Measurements from ENCODE around the gene PTPRQ.

The PTPRQ gene, protein sequence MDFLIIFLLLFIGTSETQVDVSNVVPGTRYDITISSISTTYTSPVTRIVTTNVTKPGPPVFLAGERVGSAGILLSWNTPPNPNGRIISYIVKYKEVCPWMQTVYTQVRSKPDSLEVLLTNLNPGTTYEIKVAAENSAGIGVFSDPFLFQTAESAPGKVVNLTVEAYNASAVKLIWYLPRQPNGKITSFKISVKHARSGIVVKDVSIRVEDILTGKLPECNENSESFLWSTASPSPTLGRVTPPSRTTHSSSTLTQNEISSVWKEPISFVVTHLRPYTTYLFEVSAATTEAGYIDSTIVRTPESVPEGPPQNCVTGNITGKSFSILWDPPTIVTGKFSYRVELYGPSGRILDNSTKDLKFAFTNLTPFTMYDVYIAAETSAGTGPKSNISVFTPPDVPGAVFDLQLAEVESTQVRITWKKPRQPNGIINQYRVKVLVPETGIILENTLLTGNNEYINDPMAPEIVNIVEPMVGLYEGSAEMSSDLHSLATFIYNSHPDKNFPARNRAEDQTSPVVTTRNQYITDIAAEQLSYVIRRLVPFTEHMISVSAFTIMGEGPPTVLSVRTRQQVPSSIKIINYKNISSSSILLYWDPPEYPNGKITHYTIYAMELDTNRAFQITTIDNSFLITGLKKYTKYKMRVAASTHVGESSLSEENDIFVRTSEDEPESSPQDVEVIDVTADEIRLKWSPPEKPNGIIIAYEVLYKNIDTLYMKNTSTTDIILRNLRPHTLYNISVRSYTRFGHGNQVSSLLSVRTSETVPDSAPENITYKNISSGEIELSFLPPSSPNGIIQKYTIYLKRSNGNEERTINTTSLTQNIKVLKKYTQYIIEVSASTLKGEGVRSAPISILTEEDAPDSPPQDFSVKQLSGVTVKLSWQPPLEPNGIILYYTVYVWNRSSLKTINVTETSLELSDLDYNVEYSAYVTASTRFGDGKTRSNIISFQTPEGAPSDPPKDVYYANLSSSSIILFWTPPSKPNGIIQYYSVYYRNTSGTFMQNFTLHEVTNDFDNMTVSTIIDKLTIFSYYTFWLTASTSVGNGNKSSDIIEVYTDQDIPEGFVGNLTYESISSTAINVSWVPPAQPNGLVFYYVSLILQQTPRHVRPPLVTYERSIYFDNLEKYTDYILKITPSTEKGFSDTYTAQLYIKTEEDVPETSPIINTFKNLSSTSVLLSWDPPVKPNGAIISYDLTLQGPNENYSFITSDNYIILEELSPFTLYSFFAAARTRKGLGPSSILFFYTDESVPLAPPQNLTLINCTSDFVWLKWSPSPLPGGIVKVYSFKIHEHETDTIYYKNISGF (N-terminal part only)

DNA sequence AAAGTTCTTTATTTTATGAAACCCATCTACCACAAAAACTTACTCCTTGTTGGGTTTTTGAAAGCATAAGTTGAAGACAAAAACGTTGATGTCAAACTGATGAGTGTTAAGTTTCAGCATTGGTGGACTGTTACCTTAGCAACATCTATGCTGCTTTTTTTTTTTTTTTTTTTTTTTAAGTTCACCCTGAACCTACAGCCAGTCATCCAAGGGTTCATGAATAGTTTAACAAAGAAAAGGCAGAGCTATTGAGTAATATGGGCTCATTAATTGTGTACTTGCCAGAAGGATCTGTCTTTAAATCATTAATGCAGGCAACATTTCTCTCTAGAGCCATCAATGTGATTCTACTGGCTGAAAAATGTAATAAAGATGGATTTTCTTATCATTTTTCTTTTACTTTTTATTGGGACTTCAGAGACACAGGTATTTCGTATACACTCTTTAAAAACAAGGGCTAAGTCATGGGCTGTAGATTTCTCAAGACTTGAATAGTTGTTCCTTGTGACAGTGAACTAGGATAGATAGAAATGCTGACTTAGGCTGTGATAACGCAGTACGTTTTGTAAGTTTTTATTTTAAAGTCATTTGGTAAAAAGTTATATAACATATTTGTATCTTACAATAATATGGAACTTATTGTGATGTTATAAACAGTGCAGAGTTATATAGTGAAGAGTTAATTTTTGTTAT is at the start of gene PTPRQ:
Gene PTPRQ, plus strand, starts transcription at position 262 of the 693 bp plus-strand sequence. Its CDS starts 111 bp downstream, at position 373.
- FAIRE-seq (no peak), DNase-seq (ENCODE audit: extremely low spot score, insufficient read length, low read depth) (no peak)

GRCh38 chr12:80400571-80400991 is 43.5 kb upstream of the PTPRQ start:
- FAIRE-seq (no peak), DNase-seq (ENCODE audit: extremely low spot score, insufficient read length, low read depth) (no peak)

- FAIRE-seq (no peak), DNase-seq (ENCODE audit: extremely low spot score, insufficient read length, low read depth) (no peak)
Observed at GRCh38 chr12:80401191-80401590, 42.8 kb upstream of the PTPRQ start.

GRCh38 chr12:80404629-80405028 is 39.4 kb upstream of the PTPRQ start:
- FAIRE-seq: no peak

DNA sequence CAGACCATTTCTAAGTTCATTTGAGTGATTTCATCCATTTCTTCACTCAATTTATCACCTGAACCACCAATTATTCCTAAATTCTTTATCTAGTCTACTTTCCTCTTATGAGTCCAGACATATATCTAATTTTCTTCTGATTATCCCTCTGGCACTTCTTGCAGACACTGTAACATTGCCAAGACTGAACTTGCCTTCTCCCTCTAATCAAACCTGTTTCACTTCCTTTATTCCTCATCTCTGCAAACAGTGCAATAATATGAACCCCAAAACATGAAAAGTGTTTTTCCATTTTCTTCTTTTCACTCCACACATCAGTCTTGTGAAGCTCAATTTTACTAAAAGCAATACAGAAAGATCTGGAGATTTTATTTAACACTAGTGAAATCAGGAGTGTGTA is 37.8 kb upstream of the PTPRQ start:
- DNase-seq (ENCODE audit: extremely low spot score, insufficient read length, low read depth) (no peak), FAIRE-seq (no peak)

More at GRCh38 chr12:80404629-80405028, 39.4 kb upstream of the PTPRQ start:
- no peak for DNase-seq (ENCODE audit: extremely low spot score, insufficient read length, low read depth)

DNA sequence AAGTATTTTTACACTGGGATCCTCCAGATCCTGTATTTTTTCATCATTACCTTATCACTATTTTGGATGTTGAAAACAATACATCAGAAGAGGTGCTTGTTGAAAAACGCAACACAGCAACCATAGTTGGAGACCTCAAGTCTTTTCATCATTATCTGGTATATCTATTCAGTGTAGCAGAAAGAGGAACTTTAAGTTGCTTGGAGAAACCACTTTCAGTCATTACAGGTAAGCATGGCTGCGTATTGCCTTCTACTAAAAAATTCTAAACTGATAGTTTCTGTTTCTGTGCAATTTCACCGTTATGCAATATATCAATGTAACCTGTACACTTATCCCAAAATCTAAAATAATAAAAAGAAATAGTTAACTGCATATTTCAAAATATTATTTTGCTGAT is 32.2 kb upstream of the PTPRQ start:
- DNase-seq (ENCODE audit: extremely low spot score, insufficient read length, low read depth) (no peak), FAIRE-seq (no peak)

DNA sequence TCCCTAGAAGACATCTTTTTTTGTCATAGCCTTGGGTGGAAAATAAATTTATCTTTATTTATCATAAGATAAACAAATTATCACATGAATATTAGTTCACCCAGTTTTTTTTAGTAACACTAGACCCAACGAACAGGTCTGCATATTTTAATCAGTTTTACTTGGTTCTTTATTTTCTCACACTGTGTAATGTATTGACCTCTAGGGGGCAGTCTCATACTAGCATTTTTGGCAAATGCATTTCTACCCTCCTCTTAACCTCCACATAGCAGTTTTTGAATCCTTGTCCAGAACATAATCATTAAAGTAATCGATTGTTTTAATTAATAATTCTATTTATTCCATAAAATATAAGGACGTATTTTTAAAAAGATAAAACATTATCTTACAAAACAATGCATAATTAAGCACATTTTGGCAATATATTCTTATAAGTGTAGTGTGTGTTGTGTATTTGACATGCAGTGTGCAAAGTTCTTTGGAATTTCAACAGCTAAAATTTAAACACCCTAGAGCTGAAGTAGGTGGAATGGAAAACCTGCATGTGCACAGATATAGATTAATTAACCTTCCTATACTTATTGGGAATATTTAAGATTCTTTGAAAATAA is 31.6 kb upstream of the PTPRQ start:
- no peak for DNase-seq (ENCODE audit: extremely low spot score, insufficient read length, low read depth)
- peak; percentile 65 for FAIRE-seq

DNA sequence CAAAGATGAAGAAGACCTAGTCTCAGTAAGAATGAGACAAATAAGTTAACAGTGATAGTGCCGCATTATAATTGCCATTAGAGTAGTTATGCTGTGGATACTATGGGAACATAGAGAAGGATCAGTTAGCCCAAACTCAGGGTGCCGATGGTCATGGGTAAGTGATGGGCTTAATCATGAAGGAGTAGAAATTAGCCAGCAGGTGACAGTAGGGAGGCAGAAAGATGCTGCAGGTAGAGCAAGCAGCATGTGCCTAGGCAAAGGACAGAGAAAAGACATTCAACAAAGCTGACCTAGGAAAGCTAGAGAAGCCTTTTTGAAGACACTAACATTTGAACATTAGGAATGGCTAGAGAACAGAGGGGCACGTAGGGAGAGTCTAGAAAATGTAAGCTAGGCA is 30.6 kb upstream of the PTPRQ start:
- no peak for FAIRE-seq
- DNase-seq (ENCODE audit: extremely low spot score, insufficient read length, low read depth): no peak

- FAIRE-seq: no peak
- no peak for DNase-seq (ENCODE audit: extremely low spot score, insufficient read length, low read depth)
Observed at GRCh38 chr12:80415466-80415865, 28.6 kb upstream of the PTPRQ start.

- DNase-seq (ENCODE audit: extremely low spot score, insufficient read length, low read depth) (no peak), FAIRE-seq (no peak)
Observed at GRCh38 chr12:80419644-80420043, 24.4 kb upstream of the PTPRQ start.

- FAIRE-seq (no peak), DNase-seq (ENCODE audit: extremely low spot score, insufficient read length, low read depth) (no peak)
Observed at GRCh38 chr12:80420075-80420474, 24.0 kb upstream of the PTPRQ start.

- DNase-seq (ENCODE audit: extremely low spot score, insufficient read length, low read depth) (no peak), FAIRE-seq (no peak)
Observed at GRCh38 chr12:80422550-80422949, 21.5 kb upstream of the PTPRQ start.

GRCh38 chr12:80432061-80432460 is 12.0 kb upstream of the PTPRQ start:
- no peak for FAIRE-seq
- DNase-seq (ENCODE audit: extremely low spot score, insufficient read length, low read depth): no peak

- no peak for DNase-seq (ENCODE audit: extremely low spot score, insufficient read length, low read depth)
- no peak for FAIRE-seq
Observed at GRCh38 chr12:80441921-80442320, 2.1 kb upstream of the PTPRQ start.

- DNase-seq (ENCODE audit: extremely low spot score, insufficient read length, low read depth): no peak
- FAIRE-seq: no peak
Observed at GRCh38 chr12:80442426-80443222, 1.4 kb upstream of the PTPRQ start.

DNA sequence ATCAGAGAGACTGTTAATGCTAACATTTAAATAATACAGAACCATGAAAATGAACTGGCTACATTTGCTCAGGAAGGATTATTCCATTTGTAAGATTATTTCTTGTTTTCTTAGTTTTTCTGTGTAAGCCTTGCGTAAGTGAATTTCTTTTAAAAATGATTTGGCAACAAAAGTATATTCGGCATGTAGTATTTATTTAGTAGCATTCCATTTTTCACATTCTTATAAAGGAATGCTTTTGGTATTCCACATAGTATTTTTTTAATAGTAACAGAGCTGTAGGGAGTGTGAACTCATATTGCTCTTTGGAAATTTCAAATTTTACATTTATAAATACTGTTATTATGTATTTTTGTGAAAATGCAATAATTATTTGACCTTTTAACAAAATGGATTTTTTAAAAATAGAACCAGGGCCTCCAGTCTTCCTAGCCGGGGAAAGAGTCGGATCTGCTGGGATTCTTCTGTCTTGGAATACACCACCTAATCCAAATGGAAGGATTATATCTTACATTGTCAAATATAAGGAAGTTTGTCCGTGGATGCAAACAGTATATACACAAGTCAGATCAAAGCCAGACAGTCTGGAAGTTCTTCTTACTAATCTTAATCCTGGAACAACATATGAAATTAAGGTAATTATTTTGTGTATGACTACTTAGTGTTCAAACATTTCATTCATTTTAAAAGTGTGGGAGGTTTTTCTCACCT is 1.2 kb downstream of the PTPRQ start:
- FAIRE-seq (no peak), DNase-seq (ENCODE audit: extremely low spot score, insufficient read length, low read depth) (no peak)

- FAIRE-seq (no peak), DNase-seq (ENCODE audit: extremely low spot score, insufficient read length, low read depth) (no peak)
Observed at GRCh38 chr12:80456513-80456912, 12.5 kb downstream of the PTPRQ start.

DNA sequence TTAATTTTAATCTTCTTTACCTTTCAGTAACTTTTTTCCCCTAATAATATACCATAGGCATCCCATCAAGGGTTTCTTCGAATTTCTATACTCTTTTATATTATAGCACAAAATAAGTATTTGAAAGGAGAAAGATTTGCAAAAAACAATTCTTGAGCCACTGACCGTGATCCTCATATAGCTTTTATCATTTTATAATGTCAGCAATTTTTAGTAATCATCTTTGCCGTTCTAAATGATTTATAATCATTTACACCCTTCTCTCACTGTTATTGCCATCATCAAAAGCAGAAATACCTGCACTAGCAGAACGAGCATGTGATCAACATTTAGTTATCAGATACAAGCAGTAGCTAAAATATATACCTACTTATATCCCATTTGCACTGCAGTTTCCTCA is 16.9 kb downstream of the PTPRQ start:
- FAIRE-seq (no peak), DNase-seq (ENCODE audit: extremely low spot score, insufficient read length, low read depth) (no peak)
